ENCODE results near the gene ADCY5.

GRCh38 chr3:123299581-123299980 is 149.3 kb downstream of the ADCY5 start:
- TF ChIP-seq CTCF (conservative IDR thresholded peaks at IDR 0.05) (no peak), ZFX (IDR thresholded peaks at IDR 0.05) (no peak)
